ENCODE measurements around the gene ANGPTL5. TPM values are rescaled to one million over a fixed set of nuclear protein-coding genes. Genes with fewer than 3 reads are reported as not detected.

Gene ANGPTL5
- total RNA-seq, 1 experiment from 2014 or later, result not detected

DNA sequence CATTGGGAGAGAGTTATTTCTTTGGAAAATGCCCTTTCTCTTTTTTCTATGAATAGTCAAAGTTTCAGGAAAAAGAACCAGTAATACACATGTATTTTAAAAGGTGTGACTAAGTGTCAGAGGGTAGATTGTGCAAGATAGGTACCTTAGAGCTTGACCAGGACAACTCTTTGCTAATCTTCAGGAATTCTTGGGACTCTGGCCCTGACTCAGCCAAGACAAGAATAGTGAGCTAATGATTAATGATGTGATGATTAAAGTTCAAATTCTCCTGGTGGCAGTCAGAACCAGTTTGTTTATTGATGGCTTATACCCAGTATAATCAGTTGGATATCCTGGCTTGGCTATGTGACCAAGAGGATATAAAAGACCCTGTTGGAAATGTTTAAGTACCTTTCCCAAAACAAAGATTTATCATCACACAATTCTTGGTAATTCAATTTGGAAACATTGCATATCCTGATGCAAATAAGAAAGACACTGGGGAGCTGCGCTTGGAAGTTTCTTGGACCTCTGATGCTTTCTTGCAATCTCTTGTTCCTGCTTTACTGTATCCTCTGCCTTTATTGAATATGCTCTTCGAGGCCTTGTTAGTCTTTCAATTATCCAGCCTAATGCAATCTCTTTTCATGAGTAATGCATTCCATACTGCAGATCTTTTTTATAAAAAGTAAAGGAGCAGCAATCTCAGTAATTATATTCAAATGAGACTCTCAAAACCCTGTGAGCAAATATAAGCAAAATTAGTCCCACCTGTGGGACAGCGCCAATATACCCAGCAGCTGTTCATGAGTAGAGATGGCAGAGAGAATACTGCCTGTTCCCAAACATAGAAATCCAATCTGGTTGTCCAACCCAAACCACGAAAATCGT is 49.5 kb downstream of the ANGPTL5 start:
- no peaks in the 10 kb centered on the region for H3K36me3 ChIP-seq (ENCODE audit: control insufficient read depth, insufficient read depth, low read length)
- no peak for TF ChIP-seq SIN3A (IDR thresholded peaks at IDR 0.05; ENCODE audit: borderline replicate concordance, insufficient read depth, low read depth, low read length)
- TF ChIP-seq, protein P1, sequence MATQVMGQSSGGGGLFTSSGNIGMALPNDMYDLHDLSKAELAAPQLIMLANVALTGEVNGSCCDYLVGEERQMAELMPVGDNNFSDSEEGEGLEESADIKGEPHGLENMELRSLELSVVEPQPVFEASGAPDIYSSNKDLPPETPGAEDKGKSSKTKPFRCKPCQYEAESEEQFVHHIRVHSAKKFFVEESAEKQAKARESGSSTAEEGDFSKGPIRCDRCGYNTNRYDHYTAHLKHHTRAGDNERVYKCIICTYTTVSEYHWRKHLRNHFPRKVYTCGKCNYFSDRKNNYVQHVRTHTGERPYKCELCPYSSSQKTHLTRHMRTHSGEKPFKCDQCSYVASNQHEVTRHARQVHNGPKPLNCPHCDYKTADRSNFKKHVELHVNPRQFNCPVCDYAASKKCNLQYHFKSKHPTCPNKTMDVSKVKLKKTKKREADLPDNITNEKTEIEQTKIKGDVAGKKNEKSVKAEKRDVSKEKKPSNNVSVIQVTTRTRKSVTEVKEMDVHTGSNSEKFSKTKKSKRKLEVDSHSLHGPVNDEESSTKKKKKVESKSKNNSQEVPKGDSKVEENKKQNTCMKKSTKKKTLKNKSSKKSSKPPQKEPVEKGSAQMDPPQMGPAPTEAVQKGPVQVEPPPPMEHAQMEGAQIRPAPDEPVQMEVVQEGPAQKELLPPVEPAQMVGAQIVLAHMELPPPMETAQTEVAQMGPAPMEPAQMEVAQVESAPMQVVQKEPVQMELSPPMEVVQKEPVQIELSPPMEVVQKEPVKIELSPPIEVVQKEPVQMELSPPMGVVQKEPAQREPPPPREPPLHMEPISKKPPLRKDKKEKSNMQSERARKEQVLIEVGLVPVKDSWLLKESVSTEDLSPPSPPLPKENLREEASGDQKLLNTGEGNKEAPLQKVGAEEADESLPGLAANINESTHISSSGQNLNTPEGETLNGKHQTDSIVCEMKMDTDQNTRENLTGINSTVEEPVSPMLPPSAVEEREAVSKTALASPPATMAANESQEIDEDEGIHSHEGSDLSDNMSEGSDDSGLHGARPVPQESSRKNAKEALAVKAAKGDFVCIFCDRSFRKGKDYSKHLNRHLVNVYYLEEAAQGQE (IDR thresholded peaks at IDR 0.05; ENCODE audit: insufficient read depth in 1 of 2, low read depth in 2 of 2, low read length in 1 of 2), result no peak
- TF ChIP-seq POLR2AphosphoS5 (IDR thresholded peaks at IDR 0.05; ENCODE audit: low read depth, low read length), result no peak
- TF ChIP-seq TCF7L2 (IDR thresholded peaks at IDR 0.05; ENCODE audit: low read depth, low read length), result no peak
- no TSS peak for BruUV-seq (replicated peaks)
- POLR2A ChIA-PET, result no interaction called here
- no peak overlapping the region for H3K4me3 ChIP-seq (ENCODE audit: low read depth in 2 of 2, low read length in 2 of 2)
- H3K4me1 ChIP-seq (ENCODE audit: control insufficient read depth, insufficient read depth, low read length), result peaks cover 7% of the 10 kb centered on the region; the same call in 1 of the 2 replicates
- no peaks in the 10 kb centered on the region for H3K27me3 ChIP-seq (ENCODE audit: control insufficient read depth, insufficient read depth, low read length)
- no peak overlapping the region for H3K27ac ChIP-seq (ENCODE audit: low read length)
- DNase-seq (ENCODE audit: low read depth, low spot score) (no peak), ATAC-seq (no peak)
- CTCF ChIA-PET, result interaction anchor here (0.6 kb wide), 1 partner anchor 441 kb away, joined by 3 read pairs; no protein-coding TSS in a partner anchor
- H3K9me3 ChIP-seq (ENCODE audit: control insufficient read depth, insufficient read depth, low read depth, low read length), result no peaks in the 10 kb centered on the region
- intact Hi-C loops (cut with micrococcal nuclease; ENCODE audit: unreplicated experiment) (no loop called here), in situ Hi-C loops (cut with HindIII; ENCODE audit: low pct_unique_long_range_greater_than_20kb, low sequenced_read_pairs) (no loop called here)

DNA sequence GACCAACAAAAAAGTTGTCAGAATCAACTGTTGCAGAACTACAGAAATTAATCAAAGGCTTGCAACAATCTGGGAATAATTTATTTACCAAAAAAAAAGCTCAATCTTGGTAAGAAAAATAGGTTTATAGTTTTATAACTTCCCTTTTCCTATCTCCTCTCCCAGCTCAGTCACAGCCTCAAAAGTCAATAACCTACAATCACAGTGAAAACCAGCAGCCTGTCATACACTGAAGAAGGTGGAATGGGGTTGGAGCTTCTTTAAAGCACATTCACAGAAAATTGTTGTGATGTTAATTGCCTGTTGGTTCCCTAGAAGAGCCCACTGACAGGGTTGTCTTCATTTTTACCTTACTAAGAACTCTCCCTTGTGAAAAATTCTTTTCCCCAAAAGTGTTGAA is 52.2 kb downstream of the ANGPTL5 start:
- DNase-seq (ENCODE audit: low read depth, low spot score) (no peak), ATAC-seq (no peak)
- Histone ChIP-seq H3K27me3 (ENCODE audit: control insufficient read depth, insufficient read depth, low read length) (no peaks in the 10 kb centered on the region), H3K27ac (ENCODE audit: low read length) (no peak overlapping the region; the same call in 1 of the 2 replicates), H3K36me3 (ENCODE audit: control insufficient read depth, insufficient read depth, low read length) (no peaks in the 10 kb centered on the region), H3K4me3 (ENCODE audit: low read depth in 2 of 2, low read length in 2 of 2) (no peak overlapping the region), H3K9me3 (ENCODE audit: control insufficient read depth, insufficient read depth, low read depth, low read length) (no peaks in the 10 kb centered on the region), H3K4me1 (ENCODE audit: control insufficient read depth, insufficient read depth, low read length) (peaks cover 13% of the 10 kb centered on the region; the same call in 1 of the 2 replicates)
- no peak for TF ChIP-seq SIN3A (IDR thresholded peaks at IDR 0.05; ENCODE audit: borderline replicate concordance, insufficient read depth, low read depth, low read length)
- no peak for TF ChIP-seq POLR2AphosphoS5 (IDR thresholded peaks at IDR 0.05; ENCODE audit: low read depth, low read length)
- TF ChIP-seq, protein P1 (IDR thresholded peaks at IDR 0.05; ENCODE audit: insufficient read depth in 1 of 2, low read depth in 2 of 2, low read length in 1 of 2), result no peak
- TF ChIP-seq, protein P2, sequence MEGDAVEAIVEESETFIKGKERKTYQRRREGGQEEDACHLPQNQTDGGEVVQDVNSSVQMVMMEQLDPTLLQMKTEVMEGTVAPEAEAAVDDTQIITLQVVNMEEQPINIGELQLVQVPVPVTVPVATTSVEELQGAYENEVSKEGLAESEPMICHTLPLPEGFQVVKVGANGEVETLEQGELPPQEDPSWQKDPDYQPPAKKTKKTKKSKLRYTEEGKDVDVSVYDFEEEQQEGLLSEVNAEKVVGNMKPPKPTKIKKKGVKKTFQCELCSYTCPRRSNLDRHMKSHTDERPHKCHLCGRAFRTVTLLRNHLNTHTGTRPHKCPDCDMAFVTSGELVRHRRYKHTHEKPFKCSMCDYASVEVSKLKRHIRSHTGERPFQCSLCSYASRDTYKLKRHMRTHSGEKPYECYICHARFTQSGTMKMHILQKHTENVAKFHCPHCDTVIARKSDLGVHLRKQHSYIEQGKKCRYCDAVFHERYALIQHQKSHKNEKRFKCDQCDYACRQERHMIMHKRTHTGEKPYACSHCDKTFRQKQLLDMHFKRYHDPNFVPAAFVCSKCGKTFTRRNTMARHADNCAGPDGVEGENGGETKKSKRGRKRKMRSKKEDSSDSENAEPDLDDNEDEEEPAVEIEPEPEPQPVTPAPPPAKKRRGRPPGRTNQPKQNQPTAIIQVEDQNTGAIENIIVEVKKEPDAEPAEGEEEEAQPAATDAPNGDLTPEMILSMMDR (IDR thresholded peaks at IDR 0.05), result no peak
- no peak for TF ChIP-seq TCF7L2 (IDR thresholded peaks at IDR 0.05; ENCODE audit: low read depth, low read length)
- ChIA-PET CTCF (interaction anchor here (4.0 kb wide), 1 partner anchor 144 kb away, joined by 54 read pairs; no protein-coding TSS in a partner anchor), POLR2A (interaction anchor here (0.6 kb wide), 1 partner anchor 45 kb away, joined by 3 read pairs; no protein-coding TSS in a partner anchor)
- intact Hi-C loops (cut with micrococcal nuclease; ENCODE audit: unreplicated experiment) (no loop called here), in situ Hi-C loops (cut with HindIII; ENCODE audit: low pct_unique_long_range_greater_than_20kb, low sequenced_read_pairs) (no loop called here)
- no TSS peak for BruUV-seq (replicated peaks)
